Upper lobe of left lung (tissue), 4 donors: Measurements from ENCODE around the gene HLA-DRB1.

Experiments
- CTCF ChIP-seq, 6 experiments: fragments of 450-650 bp in 4 of 6; fragments of 200-600 bp in 2 of 6; sonication (generic) in 2 of 6; IDR thresholded peaks; one replicate each; pipeline ENCODE4 v1.5.1; 2016 to 2019; ENCODE audit warnings: antibody characterized with exemption in 6 of 6
- EP300 ChIP-seq, 4 donors: sonication (generic); formaldehyde crosslinking; IDR thresholded peaks; one replicate each; pipeline ENCODE4 v1.5.1; 2017; ENCODE audit warnings: antibody characterized with exemption in 4 of 4, control low read depth in 2 of 4

GRCh38 chr6:32602383-32602782 lies 12.7 kb upstream of the HLA-DRB1 start:
- TF ChIP-seq CTCF (IDR thresholded peaks at IDR 0.05) = no peak
- TF ChIP-seq EP300 (IDR thresholded peaks at IDR 0.05) = no peak
